Sigmoid colon (tissue), 7 donors: ENCODE data around the gene INCENP. TPM values are rescaled to one million over a fixed set of nuclear protein-coding genes. Genes with fewer than 3 reads are reported as not detected.

Experiments used
- DNase-seq: peaks from one replicate; pipeline ENCODE4 v3.0.0-alpha.2; 2019
- H3K27ac ChIP-seq, 4 donors: fragments of 200-600 bp; sonication (generic); one replicate each; pipeline ENCODE4 v1.5.1; 2016 to 2019; ENCODE audit warnings: mild to moderate bottlenecking in 1 of 4
- H3K27me3 ChIP-seq, 3 donors: fragments of 200-600 bp; sonication (generic); one replicate each; pipeline ENCODE4 v1.5.1; 2019; ENCODE audit warnings: mild to moderate bottlenecking in 1 of 3
- H3K36me3 ChIP-seq, 4 donors: fragments of 200-600 bp; sonication (generic); one replicate each; pipeline ENCODE4 v1.5.1; 2016 to 2019
- H3K4me1 ChIP-seq, 4 donors: fragments of 200-600 bp; sonication (generic); one replicate each; pipeline ENCODE4 v1.5.1; 2017 to 2019
- H3K4me3 ChIP-seq, 4 donors: fragments of 200-600 bp; sonication (generic); one replicate each; pipeline ENCODE4 v1.5.1; 2017 to 2019; ENCODE audit warnings: mild to moderate bottlenecking in 2 of 4, moderate library complexity in 1 of 4
- H3K9me3 ChIP-seq, 4 donors: fragments of 200-600 bp in 3 of 4; sonication (generic) in 3 of 4; one replicate each; pipeline versions ENCODE4 v1.5.1 to v1.6.1; 2013 to 2019
- CTCF ChIP-seq, 4 experiments: fragments of 450-650 bp in 3 of 4; fragments of 200-600 bp in 1 of 4; IDR thresholded peaks; one replicate each; pipeline ENCODE4 v1.5.1; 2016 to 2019; ENCODE audit warnings: antibody characterized with exemption in 4 of 4, mild to moderate bottlenecking in 3 of 4, moderate library complexity in 2 of 4
- EP300 ChIP-seq, 4 donors: sonication (generic); formaldehyde crosslinking; IDR thresholded peaks; one replicate each; pipeline ENCODE4 v1.6.1; 2017; ENCODE audit warnings: antibody characterized with exemption in 4 of 4
- POLR2A ChIP-seq, 2 donors: fragments of 450-650 bp; IDR thresholded peaks; one replicate each; pipeline ENCODE4 v1.6.1; 2016; ENCODE audit warnings: antibody characterized with exemption in 2 of 2, mild to moderate bottlenecking in 2 of 2, moderate library complexity in 2 of 2
- POLR2AphosphoS5 ChIP-seq, 4 donors: sonication (generic); formaldehyde crosslinking; IDR thresholded peaks; one replicate each; pipeline ENCODE4 v1.6.1; 2017; ENCODE audit warnings: antibody characterized with exemption in 4 of 4
- WGBS, 2 donors: extraction: QIAGEN DNeasy Blood & Tissue Kit; methylation state at CpG; one replicate each; pipeline ENCODE4 v1.1.7; 2013; 5-methylcytosine and 5-hydroxymethylcytosine counted together
- intact Hi-C: fragments of 100-400 bp; cut with DNase I; formaldehyde crosslinking; loops from one replicate; pipeline ENCODE4 v1.15.1; 2023
- polyA plus RNA-seq, 3 donors: library from polyadenylated mRNA; stranded (reverse); fragments of 200-250 nt; gene quantifications; one replicate each; pipeline ENCODE4 v1.2.3, GENCODE V29; 2013
- total RNA-seq, 4 donors: library from RNA; depleted of rRNA; stranded (reverse); fragments of >200 nt; gene quantifications; one replicate each; pipeline ENCODE4 v1.1.0, GENCODE V29; 2016
- donor health status: healthy with polysubstance abuse.
- donor health status: Bipolar disorder and iron deficiency.
- donor health status: healthy.

Gene INCENP
- total and polyA plus RNA-seq, 7 donors: 4.2 to 25.3 (median 8.9) TPM

DNA sequence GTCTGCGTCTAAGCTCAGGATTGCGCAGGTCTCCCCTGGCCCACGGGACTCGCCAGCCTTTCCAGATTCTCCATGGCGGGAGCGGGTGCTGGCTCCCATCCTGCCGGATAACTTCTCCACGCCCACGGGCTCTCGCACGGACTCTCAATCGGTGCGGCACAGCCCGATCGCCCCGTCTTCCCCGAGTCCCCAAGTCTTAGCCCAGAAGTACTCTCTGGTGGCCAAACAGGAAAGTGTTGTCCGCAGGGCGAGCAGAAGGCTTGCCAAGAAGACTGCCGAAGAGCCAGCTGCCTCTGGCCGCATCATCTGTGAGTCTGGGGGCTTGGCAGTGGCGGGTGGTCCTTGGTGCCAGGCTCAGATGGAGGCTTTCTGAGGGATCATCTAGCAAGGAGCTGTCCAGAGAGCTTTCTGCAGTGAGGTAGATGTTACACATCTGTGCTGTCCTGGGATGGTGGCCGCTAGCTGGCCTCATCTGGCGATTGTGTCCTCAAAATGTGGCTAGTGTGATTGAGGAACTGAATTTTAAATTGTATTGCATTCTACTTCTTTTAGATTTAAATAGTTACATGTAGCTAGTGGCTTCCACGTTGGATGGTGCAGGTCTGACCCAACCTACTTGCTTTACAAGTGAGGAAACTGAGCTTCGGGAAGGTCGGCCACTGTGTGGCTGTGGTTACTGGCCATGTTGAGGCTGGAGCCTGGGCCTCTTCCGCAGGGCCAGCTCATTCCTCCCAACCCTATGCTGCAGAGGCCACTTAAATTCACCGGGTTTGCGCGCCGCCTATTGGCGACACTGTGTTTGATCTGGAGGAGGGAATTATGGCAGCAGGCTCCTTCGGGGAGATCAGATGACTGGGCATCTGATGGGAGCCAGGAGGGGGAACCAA, 6.7 kb downstream of the INCENP start:
- intact Hi-C loops: no loop called here
- H3K4me3 ChIP-seq: no peak overlapping the region
- H3K9me3 ChIP-seq: no peaks in the 10 kb centered on the region
- no peak for TF ChIP-seq EP300 (IDR thresholded peaks at IDR 0.05)
- TF ChIP-seq CTCF (IDR thresholded peaks at IDR 0.05): no peak
- TF ChIP-seq POLR2AphosphoS5 (IDR thresholded peaks at IDR 0.05): no peak
- TF ChIP-seq POLR2A (IDR thresholded peaks at IDR 0.05): no peak
- WGBS, 2 donors: 97% methylated on average over 34 of the region's 34 CpGs
- no peaks in the 10 kb centered on the region for H3K27me3 ChIP-seq
- no peak overlapping the region for H3K27ac ChIP-seq
- H3K36me3 ChIP-seq: peaks cover 0 to 45% (median 28%) of the 10 kb centered on the region in 4 donors
- peak; percentile 10 for DNase-seq
- peaks cover 0 to 5% (median under 1%) of the 10 kb centered on the region in 4 donors for H3K4me1 ChIP-seq

GRCh38 chr11:62131170-62131464, 7.3 kb downstream of the INCENP start:
- Histone ChIP-seq H3K27me3 (no peaks in the 10 kb centered on the region), H3K9me3 (no peaks in the 10 kb centered on the region), H3K27ac (no peak overlapping the region), H3K4me3 (no peak overlapping the region), H3K4me1 (no peaks in the 10 kb centered on the region), H3K36me3 (peaks cover 0 to 45% (median 28%) of the 10 kb centered on the region in 4 donors)
- TF ChIP-seq EP300 (IDR thresholded peaks at IDR 0.05) (no peak), POLR2AphosphoS5 (IDR thresholded peaks at IDR 0.05) (no peak), POLR2A (IDR thresholded peaks at IDR 0.05) (no peak), CTCF (IDR thresholded peaks at IDR 0.05) (no peak)
- WGBS, 2 donors: 87 to 96% methylated on average over 6 of the region's 6 CpGs
- peak; percentile 25 for DNase-seq
- intact Hi-C loops: no loop called here

- H3K27ac ChIP-seq: no peak overlapping the region
- no peaks in the 10 kb centered on the region for H3K27me3 ChIP-seq
- H3K36me3 ChIP-seq: peaks cover 0 to 45% (median 28%) of the 10 kb centered on the region in 4 donors
- no peaks in the 10 kb centered on the region for H3K9me3 ChIP-seq
- no peaks in the 10 kb centered on the region for H3K4me1 ChIP-seq
- intact Hi-C loops: no loop called here
- 94 to 95% methylated on average over 6 of the region's 6 CpGs for WGBS, 2 donors
- no peak for TF ChIP-seq CTCF (IDR thresholded peaks at IDR 0.05)
- TF ChIP-seq POLR2A (IDR thresholded peaks at IDR 0.05): no peak
- no peak for TF ChIP-seq POLR2AphosphoS5 (IDR thresholded peaks at IDR 0.05)
- no peak for TF ChIP-seq EP300 (IDR thresholded peaks at IDR 0.05)
- no peak overlapping the region for H3K4me3 ChIP-seq
- DNase-seq: no peak
Measured at GRCh38 chr11:62132191-62132590, 8.4 kb downstream of the INCENP start.

DNA sequence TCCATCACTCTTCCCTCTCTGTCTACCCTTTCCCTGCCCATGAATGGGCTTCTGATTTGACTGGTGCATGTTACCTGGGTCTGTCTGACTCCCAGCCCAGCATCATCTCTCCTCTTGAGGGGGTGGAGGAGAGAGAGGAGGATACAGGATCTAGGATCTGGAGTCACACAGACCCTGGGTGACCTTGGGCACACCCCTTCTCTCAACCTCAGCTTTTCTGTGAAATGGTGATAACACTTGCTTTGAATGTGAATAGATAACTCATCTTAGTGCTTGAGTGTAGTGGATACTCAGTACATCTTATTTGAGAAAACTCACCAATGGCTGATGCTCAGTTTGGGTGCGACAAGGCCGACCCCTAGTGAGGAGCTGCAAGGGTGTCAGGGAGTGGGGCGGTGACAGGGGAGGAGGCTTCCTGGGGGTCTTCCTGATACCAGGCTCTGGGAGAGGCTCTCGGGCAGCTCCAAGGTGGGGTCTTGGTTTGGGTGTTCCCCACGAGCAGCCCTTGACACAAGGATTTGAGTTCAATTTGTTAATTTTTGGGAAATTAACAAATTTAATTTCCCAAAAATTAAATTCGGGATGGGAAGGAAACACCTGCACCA, 9.0 kb downstream of the INCENP start:
- H3K4me3 ChIP-seq: no peak overlapping the region
- DNase-seq: no peak
- TF ChIP-seq EP300 (IDR thresholded peaks at IDR 0.05) (no peak), CTCF (IDR thresholded peaks at IDR 0.05) (no peak), POLR2AphosphoS5 (IDR thresholded peaks at IDR 0.05) (no peak), POLR2A (IDR thresholded peaks at IDR 0.05) (no peak)
- intact Hi-C loops: no loop called here
- 87 to 89% methylated on average over 6 of the region's 6 CpGs for WGBS, 2 donors
- peaks cover 0 to 48% (median 28%) of the 10 kb centered on the region in 4 donors for H3K36me3 ChIP-seq
- no peaks in the 10 kb centered on the region for H3K27me3 ChIP-seq
- no peak overlapping the region for H3K27ac ChIP-seq
- no peaks in the 10 kb centered on the region for H3K4me1 ChIP-seq
- H3K9me3 ChIP-seq: no peaks in the 10 kb centered on the region
